ENCODE measurements around the gene ATP5F1A.

GRCh38 chr18:46034230-46034629 is 63.9 kb downstream of the ATP5F1A start:
- TF ChIP-seq CTCF (IDR thresholded peaks at IDR 0.05) (no peak), POLR2AphosphoS5 (IDR thresholded peaks at IDR 0.05; ENCODE audit: low read depth, low read length) (no peak), REST (IDR thresholded peaks at IDR 0.05; ENCODE audit: insufficient read depth in 1 of 2, low read depth in 2 of 2, low read length in 1 of 2) (no peak), SIN3A (IDR thresholded peaks at IDR 0.05; ENCODE audit: borderline replicate concordance, insufficient read depth, low read depth, low read length) (no peak), TCF7L2 (IDR thresholded peaks at IDR 0.05; ENCODE audit: low read depth, low read length) (no peak)

Measured in Panc1 (cell line).